ENCODE data around the gene NR1D2. TPM values are rescaled to one million over a fixed set of nuclear protein-coding genes. Genes with fewer than 3 reads are reported as not detected.

NR1D2 gene
- total RNA-seq, 4 donors from 2014 or later, result 36.9 to 52.1 (median 41.5) TPM

- H3K27me3 ChIP-seq, result no peaks in the 10 kb centered on the region
- TF ChIP-seq EP300 (IDR thresholded peaks at IDR 0.05) (no peak), CTCF (IDR thresholded peaks at IDR 0.05) (peak in 2 of 4 experiments; percentile 15 to 26), POLR2AphosphoS5 (IDR thresholded peaks at IDR 0.05) (peak; percentile 71), POLR2A (IDR thresholded peaks at IDR 0.05) (peak in 1 of 2 donors; percentile 45)
- WGBS, 2 donors (ENCODE audit: low coverage in 1 of 2), result 0% methylated on average over 9 of the region's 87 CpGs; no CpG with 5 or more reads in 1 of the 2 donors
- H3K27ac ChIP-seq, result peak overlapping the region; percentile 67 to 100 (median 100)
- peak overlapping the region; percentile 53 to 95 for H3K4me3 ChIP-seq
- peaks cover 0 to 59% (median 17%) of the 10 kb centered on the region in 3 donors for H3K4me1 ChIP-seq
- ATAC-seq, result peak; percentile 91
- no peaks in the 10 kb centered on the region for H3K9me3 ChIP-seq
- H3K36me3 ChIP-seq, result no peaks in the 10 kb centered on the region
These were observed 1.0 kb downstream of the NR1D2 start for GRCh38 chr3:23945913-23946687.

GRCh38 chr3:23948761-23949160 lies 3.7 kb downstream of the NR1D2 start:
- Histone ChIP-seq H3K4me3 (no peak overlapping the region), H3K4me1 (peaks cover 12 to 85% (median 28%) of the 10 kb centered on the region in 3 donors), H3K27ac (peak overlapping the region in 3 of 4 donors; percentile 99 to 100 (median 100)), H3K9me3 (no peaks in the 10 kb centered on the region), H3K27me3 (no peaks in the 10 kb centered on the region), H3K36me3 (no peaks in the 10 kb centered on the region)
- WGBS, 2 donors (ENCODE audit: low coverage in 1 of 2), result 41 to 62% methylated on average over 2 of the region's 2 CpGs
- no peak for ATAC-seq
- no peak for TF ChIP-seq POLR2A (IDR thresholded peaks at IDR 0.05)
- no peak for TF ChIP-seq POLR2AphosphoS5 (IDR thresholded peaks at IDR 0.05)
- no peak for TF ChIP-seq EP300 (IDR thresholded peaks at IDR 0.05)
- no peak for TF ChIP-seq CTCF (IDR thresholded peaks at IDR 0.05)

GRCh38 chr3:23949784-23950183 lies 4.7 kb downstream of the NR1D2 start:
- Histone ChIP-seq H3K9me3 (no peaks in the 10 kb centered on the region), H3K4me1 (peaks cover 14 to 86% (median 31%) of the 10 kb centered on the region in 3 donors), H3K36me3 (peaks cover 0 to 3% of the 10 kb centered on the region in 2 donors), H3K4me3 (no peak overlapping the region), H3K27ac (peak overlapping the region; percentile 31 to 100 (median 100)), H3K27me3 (no peaks in the 10 kb centered on the region)
- TF ChIP-seq POLR2A (IDR thresholded peaks at IDR 0.05) (no peak), EP300 (IDR thresholded peaks at IDR 0.05) (no peak), CTCF (IDR thresholded peaks at IDR 0.05) (no peak), POLR2AphosphoS5 (IDR thresholded peaks at IDR 0.05) (no peak)
- ATAC-seq, result no peak

GRCh38 chr3:23950293-23950692 lies 5.2 kb downstream of the NR1D2 start:
- peaks cover 0 to 8% of the 10 kb centered on the region in 2 donors for H3K36me3 ChIP-seq
- H3K4me1 ChIP-seq, result peaks cover 14 to 91% (median 31%) of the 10 kb centered on the region in 3 donors
- H3K27ac ChIP-seq, result peak overlapping the region; percentile 31 to 100 (median 100)
- H3K9me3 ChIP-seq, result no peaks in the 10 kb centered on the region
- no peak for ATAC-seq
- no peak for TF ChIP-seq CTCF (IDR thresholded peaks at IDR 0.05)
- no peak for TF ChIP-seq EP300 (IDR thresholded peaks at IDR 0.05)
- TF ChIP-seq POLR2AphosphoS5 (IDR thresholded peaks at IDR 0.05), result no peak
- no peak for TF ChIP-seq POLR2A (IDR thresholded peaks at IDR 0.05)
- H3K27me3 ChIP-seq, result no peaks in the 10 kb centered on the region
- H3K4me3 ChIP-seq, result no peak overlapping the region

- no peak for ATAC-seq
- Histone ChIP-seq H3K27me3 (no peaks in the 10 kb centered on the region), H3K9me3 (no peaks in the 10 kb centered on the region), H3K36me3 (peaks cover 0 to 17% of the 10 kb centered on the region in 2 donors), H3K27ac (peak overlapping the region in 2 of 4 donors; percentile 2 to 100), H3K4me3 (no peak overlapping the region), H3K4me1 (peaks cover 14 to 82% (median 29%) of the 10 kb centered on the region in 3 donors)
- TF ChIP-seq POLR2A (IDR thresholded peaks at IDR 0.05), result no peak
- TF ChIP-seq CTCF (IDR thresholded peaks at IDR 0.05), result no peak
- TF ChIP-seq POLR2AphosphoS5 (IDR thresholded peaks at IDR 0.05), result no peak
- no peak for TF ChIP-seq EP300 (IDR thresholded peaks at IDR 0.05)
- WGBS, 2 donors (ENCODE audit: low coverage in 1 of 2), result 17 to 65% methylated on average over 2 to 4 of the region's 4 CpGs
These were observed 7.6 kb downstream of the NR1D2 start for GRCh38 chr3:23952646-23953045.

Data from gastroesophageal sphincter (tissue), 4 donors.